ENCODE data around the gene ZNF304.
A peak's percentile ranks its signal among the peaks of the same experiment; 100 is the strongest.

ZNF304 gene

GRCh38 chr19:57350877-57351805 is at the start of gene ZNF304:
Gene ZNF304 (plus strand): TSS chr19:57351271. CDS start chr19:57351665, 394 bp downstream.
- peak; percentile 93 for DNase-seq

- no peak for DNase-seq
These were observed 49.0 kb upstream of the ZNF304 start for GRCh38 chr19:57302020-57302465.

- no peak for DNase-seq
These were observed 48.2 kb upstream of the ZNF304 start for GRCh38 chr19:57302727-57303401.

GRCh38 chr19:57305056-57305455 is 46.0 kb upstream of the ZNF304 start:
- DNase-seq, result no peak

GRCh38 chr19:57308514-57308913 is 42.6 kb upstream of the ZNF304 start:
- no peak for DNase-seq

- DNase-seq, result no peak
These were observed 40.3 kb upstream of the ZNF304 start for GRCh38 chr19:57310792-57311191.

GRCh38 chr19:57314146-57314545 is 36.9 kb upstream of the ZNF304 start:
- DNase-seq, result no peak

GRCh38 chr19:57317503-57317902 is 33.6 kb upstream of the ZNF304 start:
- no peak for DNase-seq

GRCh38 chr19:57319869-57320179 is 31.2 kb upstream of the ZNF304 start:
- DNase-seq, result no peak

GRCh38 chr19:57320180-57321084 is 30.6 kb upstream of the ZNF304 start, which contains the start of gene ZNF543:
Gene ZNF543 (plus strand): TSS chr19:57320472. CDS start chr19:57320854, 382 bp downstream.
- DNase-seq, result peak; percentile 97

- no peak for DNase-seq
These were observed 30.0 kb upstream of the ZNF304 start for GRCh38 chr19:57321116-57321515.

- DNase-seq, result no peak
These were observed 29.3 kb upstream of the ZNF304 start for GRCh38 chr19:57321751-57322150.

GRCh38 chr19:57324992-57325391 is 26.1 kb upstream of the ZNF304 start:
- no peak for DNase-seq

GRCh38 chr19:57327993-57328392 is 23.1 kb upstream of the ZNF304 start:
- DNase-seq, result no peak

GRCh38 chr19:57334191-57334590 is 16.9 kb upstream of the ZNF304 start:
- DNase-seq, result no peak

- DNase-seq, result no peak
These were observed 12.2 kb upstream of the ZNF304 start for GRCh38 chr19:57338877-57339276.

GRCh38 chr19:57342582-57342981 is 8.5 kb upstream of the ZNF304 start:
- no peak for DNase-seq

GRCh38 chr19:57348136-57348535 is 2.9 kb upstream of the ZNF304 start:
- no peak for DNase-seq

- no peak for DNase-seq
These were observed 796 bp downstream of the ZNF304 start for GRCh38 chr19:57351867-57352266.

GRCh38 chr19:57355916-57356315 is 4.8 kb downstream of the ZNF304 start:
- no peak for DNase-seq

- no peak for DNase-seq
These were observed 6.3 kb downstream of the ZNF304 start for GRCh38 chr19:57357406-57357805.

GRCh38 chr19:57359300-57359699 is 8.2 kb downstream of the ZNF304 start:
- no peak for DNase-seq

- DNase-seq, result no peak
These were observed 11.3 kb downstream of the ZNF304 start for GRCh38 chr19:57362419-57362818.
